GM19025 (cell line): ENCODE measurements around the gene NTN4.
"Not testable (repeated sequence)": the region's sequence is repeated elsewhere in the genome, so short reads cannot be mapped to it uniquely, and the experiment has no call there.

Experiments used
- ATAC-seq: cut with Tn5 transposase; IDR thresholded peaks from one replicate; pipeline ENCODE4 v1.9.1; 2021; ENCODE audit warnings: mild to moderate bottlenecking, low read depth, moderate library complexity; ENCODE audit not compliant: unreplicated experiment

The NTN4 gene

GRCh38 chr12:95633732-95634465, 156.7 kb downstream of the NTN4 start:
- ATAC-seq, result no peak

- ATAC-seq, result no peak
Measured at GRCh38 chr12:95633049-95633731, 157.4 kb downstream of the NTN4 start.

- no peak for ATAC-seq
Measured at GRCh38 chr12:95630496-95630895, 160.1 kb downstream of the NTN4 start.

- no peak for ATAC-seq
Measured at GRCh38 chr12:95629392-95629791, 161.2 kb downstream of the NTN4 start.

- no peak for ATAC-seq
Measured at GRCh38 chr12:95626854-95627253, 163.7 kb downstream of the NTN4 start.

- ATAC-seq, result no peak
Measured at GRCh38 chr12:95625012-95625411, 165.6 kb downstream of the NTN4 start.

GRCh38 chr12:95624589-95624988, 166.0 kb downstream of the NTN4 start:
- ATAC-seq, result no peak

- ATAC-seq, result no peak
Measured at GRCh38 chr12:95623554-95624170, 166.9 kb downstream of the NTN4 start.

- ATAC-seq, result no peak
Measured at GRCh38 chr12:95622879-95623278, 167.7 kb downstream of the NTN4 start.

- no peak for ATAC-seq
Measured at GRCh38 chr12:95621725-95622124, 168.8 kb downstream of the NTN4 start.

- no peak for ATAC-seq
Measured at GRCh38 chr12:95620171-95620570, 170.4 kb downstream of the NTN4 start.

- ATAC-seq, result not testable (repeated sequence)
Measured at GRCh38 chr12:95616470-95616869, 174.1 kb downstream of the NTN4 start.

- no peak for ATAC-seq
Measured at GRCh38 chr12:95615749-95616148, 174.8 kb downstream of the NTN4 start.

- no peak for ATAC-seq
Measured at GRCh38 chr12:95614390-95614982, 176.1 kb downstream of the NTN4 start.

GRCh38 chr12:95613021-95613420, 177.5 kb downstream of the NTN4 start:
- no peak for ATAC-seq

GRCh38 chr12:95611676-95612309, 178.8 kb downstream of the NTN4 start:
- no peak for ATAC-seq

- ATAC-seq, result no peak
Measured at GRCh38 chr12:95608252-95609033, 182.1 kb downstream of the NTN4 start.
